A204.1 (cell line): Measurements from ENCODE around the gene UGT1A10.
"Not testable (repeated sequence)": the region's sequence is repeated elsewhere in the genome, so short reads cannot be mapped to it uniquely, and the experiment has no call there.

Source experiments
- FAIRE-seq: peaks from 2 replicates; lab custom pipeline; 2012; peaks lifted over from hg19 to GRCh38; lab: Jason Lieb, UNC

The UGT1A10 gene

DNA sequence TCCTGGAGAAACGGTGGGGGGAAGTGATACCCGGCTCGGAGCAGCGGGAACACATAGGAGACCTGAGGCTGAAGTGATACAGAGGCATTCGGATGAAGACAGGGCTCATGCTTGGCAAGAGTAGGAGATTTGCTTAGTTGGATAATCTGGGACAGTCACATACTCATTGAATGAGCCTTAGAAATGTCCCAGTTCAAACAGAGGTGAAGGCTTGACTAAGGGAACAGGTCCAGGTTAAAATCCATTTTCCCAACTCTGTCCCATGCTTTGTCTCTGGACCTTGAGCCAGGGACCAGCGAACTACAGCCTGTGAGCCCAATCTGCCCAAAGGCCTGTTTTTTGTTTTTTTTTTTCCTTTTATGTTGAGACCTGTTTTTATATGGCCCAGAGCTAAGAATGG is 57.7 kb downstream of the UGT1A10 start:
- no peak for FAIRE-seq

DNA sequence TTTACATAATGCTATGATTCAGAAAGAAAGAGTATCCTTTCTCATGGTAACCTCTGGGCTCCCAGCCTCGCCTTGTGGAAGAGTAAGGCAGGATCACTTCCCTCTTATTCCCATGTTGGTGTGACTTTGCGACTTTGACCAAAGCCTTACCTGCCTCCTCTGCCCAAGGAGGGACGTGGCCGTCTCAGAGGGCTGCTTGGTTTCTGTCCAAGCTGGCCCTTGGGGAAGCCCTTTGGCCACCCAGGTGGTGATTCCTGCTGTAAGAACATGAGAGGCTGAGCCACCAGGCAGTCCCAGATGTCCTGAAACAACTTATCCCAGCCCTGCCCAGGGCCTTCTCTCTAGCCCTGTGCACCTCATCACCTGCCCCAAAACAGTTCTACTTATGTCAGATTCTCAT is 62.5 kb downstream of the UGT1A10 start:
- FAIRE-seq, result no peak

DNA sequence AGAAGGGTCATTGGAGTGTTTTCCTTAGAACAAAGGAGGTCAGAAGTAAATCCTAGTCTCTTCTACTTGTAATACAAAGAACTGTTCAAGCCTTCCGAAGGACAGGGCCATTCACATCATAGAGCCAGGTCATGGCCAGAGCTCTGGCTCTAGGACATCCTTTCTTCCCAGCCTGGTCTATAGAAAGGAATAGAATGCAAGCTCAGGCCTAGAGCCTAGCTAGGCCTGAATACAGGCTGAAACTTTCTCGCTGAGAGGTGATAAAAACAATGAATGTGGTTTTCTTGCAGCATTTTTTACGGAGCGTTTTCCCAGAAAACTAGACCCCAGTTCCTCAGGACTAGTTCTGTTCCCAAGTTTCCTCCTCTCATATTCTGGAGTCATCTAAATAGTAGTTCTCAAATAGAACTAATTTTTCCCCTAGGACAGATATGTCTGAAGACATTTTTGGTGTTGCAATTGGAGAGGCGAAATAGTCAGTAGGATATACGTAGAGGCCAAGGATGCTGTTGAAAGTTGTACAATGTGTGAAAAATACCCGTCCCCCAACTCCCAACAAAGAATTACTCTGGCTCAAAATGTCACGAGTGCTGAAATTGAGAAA is 63.3 kb downstream of the UGT1A10 start:
- no peak for FAIRE-seq

DNA sequence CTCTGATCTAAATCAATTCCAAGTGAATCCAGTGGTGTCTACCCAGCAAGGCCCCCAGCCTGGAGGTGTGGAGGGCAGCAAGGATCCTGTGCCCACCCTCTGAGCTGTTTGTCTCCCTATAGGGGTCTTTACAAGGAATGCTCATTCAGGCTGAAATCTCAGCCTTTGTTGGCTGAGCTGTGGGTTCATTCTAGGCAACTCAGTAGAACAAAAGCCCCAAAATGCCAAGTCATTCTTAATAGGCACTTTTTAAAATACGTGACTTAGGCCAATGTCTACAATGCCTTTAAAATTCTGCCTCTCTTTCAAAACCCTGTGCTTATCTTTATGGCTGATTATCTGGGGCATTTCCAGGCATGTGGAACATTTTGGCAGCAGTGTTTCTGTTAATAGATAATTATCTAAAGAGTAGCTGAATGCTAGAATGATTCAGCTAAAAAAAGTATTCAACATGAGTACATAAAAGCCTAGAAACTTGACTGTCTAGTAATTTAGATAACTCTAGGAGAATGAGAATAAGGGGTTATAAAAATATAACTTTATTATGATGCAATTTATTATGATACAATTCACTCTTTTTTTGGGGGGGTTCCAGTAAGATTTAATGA is 63.9 kb downstream of the UGT1A10 start:
- FAIRE-seq, result no peak

DNA sequence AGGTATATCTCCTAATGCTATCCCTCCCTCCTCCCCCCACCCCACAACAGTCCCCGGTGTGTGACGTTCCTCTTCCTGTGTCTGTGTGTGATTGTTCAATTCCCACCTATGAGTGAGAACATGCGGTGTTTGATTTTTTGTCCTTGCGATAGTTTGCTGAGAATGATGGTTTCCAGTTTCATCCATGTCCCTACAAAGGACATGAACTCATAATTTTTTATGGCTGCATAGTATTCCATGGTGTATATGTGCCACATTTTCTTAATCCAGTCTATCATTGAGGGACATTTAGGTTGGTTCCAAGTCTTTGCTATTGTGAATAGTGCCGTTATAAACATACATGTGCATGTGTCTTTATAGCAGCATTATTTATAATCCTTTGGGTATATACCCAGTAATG is 64.6 kb downstream of the UGT1A10 start:
- not testable (repeated sequence) for FAIRE-seq

DNA sequence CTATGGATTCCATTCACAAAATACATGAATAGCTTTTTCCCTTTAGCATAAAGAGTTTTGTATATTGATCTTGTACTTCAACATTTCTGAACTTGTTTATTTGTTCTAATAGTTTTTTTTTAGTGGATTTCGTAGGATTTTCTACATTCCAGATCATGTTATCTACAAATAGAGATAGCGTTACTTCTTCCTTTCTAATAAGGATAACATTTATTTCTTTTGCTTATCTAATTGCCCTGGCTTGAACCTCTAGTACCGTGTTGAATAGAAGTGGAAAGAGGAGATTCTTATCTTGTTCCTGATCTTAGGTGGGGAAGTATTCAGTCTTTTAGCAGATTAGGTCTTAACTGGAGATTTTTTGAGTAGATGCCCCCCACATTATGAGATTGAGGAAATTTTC is 66.0 kb downstream of the UGT1A10 start:
- no peak for FAIRE-seq

DNA sequence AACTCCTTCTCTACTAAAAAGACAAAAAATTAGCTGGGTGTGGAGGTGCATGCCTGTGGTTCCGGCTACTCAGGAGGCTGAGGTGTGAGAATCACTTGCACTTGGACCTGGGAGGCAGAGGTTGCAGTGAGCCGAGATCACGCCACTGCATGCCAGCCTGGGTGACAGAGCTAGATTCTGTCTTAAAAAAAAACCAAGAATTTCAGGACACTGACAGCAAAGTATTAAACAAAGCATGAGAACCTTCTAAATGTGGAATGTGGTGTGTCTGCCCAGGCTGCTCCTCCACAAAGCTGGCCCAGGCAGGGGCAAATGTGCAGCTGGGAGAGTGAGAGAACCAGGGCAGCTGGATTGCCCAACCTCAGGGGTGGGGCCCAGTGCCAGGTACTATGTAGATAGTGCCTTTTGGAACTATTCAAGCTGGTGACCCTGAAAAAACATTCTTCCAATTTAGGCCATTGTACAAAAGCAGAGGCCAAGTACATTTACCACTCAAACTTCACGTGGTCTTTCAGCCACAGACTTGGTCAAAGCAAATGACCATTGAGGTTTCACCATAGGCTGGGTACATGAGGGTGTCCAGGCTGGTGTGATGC is 69.8 kb downstream of the UGT1A10 start:
- FAIRE-seq, result no peak

DNA sequence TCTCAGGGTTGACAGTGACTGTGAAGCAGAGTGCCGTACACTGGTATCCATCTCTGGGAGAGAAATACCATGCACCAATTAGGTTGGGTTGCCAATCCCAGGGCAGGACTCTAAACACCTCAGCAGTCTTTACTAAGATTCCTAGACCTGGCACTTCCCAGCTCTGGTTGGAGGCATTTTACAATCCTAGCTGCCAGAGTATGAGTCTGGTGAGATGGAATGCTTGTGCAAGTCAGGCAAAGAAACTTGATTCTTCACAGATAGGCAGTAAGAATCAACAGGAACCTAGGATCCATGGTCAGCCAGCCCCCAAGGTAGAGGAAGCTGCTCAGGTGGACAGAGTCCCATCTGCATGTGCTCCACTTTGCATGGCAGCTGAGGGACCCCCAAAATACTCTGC is 70.5 kb downstream of the UGT1A10 start:
- no peak for FAIRE-seq

DNA sequence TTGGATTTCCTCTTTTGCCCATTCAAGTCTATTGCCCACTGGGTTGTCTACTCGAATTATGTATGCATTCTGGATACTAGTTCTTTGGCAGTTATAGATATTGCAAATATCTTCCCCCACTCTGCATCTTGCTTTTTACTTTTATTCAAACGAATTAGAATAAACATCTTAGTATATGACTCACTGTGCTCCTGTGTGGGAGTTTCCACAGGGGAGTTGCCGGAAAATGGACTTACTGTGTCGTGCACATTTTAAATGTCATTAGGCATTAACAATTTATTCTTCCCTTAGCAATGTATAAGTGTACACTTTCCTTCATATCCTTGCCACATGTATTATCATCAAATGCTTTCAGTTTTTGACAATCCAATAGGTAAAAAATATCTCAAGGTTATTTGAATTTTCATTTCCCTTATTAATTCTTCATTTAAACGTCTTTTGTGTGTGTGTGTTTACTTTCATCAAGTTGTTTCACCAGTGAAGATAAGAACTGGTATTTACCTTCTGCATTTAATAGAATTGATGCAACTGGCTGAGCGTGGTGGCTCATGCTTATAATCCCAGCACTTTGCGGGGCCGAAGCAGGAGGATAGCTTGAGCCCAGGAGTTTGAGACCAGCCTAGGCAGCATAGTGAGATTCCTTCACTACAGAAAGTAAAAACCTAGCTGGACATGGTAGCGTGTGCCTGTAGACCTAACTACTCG is 71.8 kb downstream of the UGT1A10 start:
- no peak for FAIRE-seq

DNA sequence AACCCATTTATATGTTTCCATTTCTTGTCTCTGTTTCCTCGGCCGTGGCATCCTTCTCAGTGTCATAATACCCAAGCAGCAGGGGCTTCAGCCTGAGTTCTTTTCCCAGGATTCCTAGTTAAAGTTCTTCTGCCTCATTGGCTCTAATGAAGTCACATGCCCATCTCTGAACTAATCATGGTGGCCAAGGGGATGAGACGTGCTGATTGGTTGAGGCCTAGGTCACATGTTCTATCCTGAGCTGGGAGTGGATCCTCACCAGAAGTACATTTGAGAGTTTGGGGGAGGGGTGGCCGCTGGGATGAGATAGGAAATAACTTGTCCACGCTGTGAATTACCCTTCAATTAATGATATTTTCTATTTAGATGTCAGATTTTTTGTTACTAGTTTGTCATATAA is 72.7 kb downstream of the UGT1A10 start:
- no peak for FAIRE-seq

DNA sequence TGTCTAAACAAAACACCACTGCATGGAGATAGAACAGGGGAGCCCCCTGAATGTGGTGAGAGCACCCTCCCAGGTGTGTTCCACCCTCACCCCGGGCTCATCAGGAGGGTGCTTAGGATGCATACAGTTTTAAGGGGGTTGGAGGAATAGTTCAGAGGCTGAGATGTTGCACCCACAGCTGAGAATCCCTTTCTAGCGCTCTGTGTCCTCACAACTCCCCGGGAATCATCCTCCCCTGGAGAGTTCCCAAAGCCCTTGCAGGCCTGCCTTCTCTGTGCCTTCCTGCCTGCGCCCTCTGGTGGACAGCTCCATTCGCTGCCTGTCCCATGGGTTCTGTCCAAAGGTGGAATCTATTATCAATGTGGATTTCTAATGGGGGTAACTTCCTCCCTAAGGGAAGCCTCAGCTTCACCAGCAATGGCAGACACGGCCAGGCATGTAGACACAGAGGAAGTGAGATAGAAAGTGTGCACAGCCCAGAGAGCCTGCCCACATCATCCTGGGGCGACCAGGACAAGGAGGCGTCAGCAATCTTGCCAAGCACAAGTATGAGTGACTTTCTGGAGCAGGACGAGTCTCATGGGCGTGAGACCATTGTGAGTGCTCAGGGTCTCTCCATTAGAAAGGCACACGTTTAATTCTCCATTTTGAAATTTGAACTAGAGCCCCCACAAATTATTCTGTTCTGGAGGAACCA is 75.2 kb downstream of the UGT1A10 start:
- FAIRE-seq, result no peak

DNA sequence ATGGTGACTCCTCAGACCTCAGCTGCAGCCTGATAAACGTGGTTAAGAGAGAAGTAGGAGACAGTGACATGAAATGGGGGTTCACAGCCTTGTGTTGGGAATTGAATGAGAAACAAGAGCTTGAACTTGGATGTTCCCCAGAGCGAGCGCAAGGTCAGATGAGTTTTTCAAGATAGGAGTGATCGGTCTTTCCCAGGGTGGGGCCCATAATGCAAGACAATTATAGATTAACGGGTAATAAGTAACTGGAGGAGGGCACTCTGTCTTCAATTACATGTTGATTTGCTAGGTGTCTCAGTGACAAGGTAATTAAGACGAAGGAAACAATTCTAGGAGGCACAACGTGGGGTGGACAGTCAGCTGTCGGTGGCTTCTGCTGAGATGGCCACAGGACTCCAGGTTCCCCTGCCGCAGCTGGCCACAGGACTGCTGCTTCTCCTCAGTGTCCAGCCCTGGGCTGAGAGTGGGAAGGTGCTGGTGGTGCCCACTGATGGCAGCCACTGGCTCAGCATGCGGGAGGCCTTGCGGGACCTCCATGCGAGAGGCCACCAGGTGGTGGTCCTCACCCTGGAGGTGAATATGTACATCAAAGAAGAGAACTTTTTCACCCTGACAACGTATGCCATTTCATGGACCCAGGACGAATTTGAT is 76.5 kb downstream of the UGT1A10 start, which contains the start of gene UGT1A5:
TSS of gene UGT1A5 (plus strand) at position 297 of the 651 bp plus-strand sequence. CDS start at position 382, 85 bp downstream.
- FAIRE-seq, result no peak

DNA sequence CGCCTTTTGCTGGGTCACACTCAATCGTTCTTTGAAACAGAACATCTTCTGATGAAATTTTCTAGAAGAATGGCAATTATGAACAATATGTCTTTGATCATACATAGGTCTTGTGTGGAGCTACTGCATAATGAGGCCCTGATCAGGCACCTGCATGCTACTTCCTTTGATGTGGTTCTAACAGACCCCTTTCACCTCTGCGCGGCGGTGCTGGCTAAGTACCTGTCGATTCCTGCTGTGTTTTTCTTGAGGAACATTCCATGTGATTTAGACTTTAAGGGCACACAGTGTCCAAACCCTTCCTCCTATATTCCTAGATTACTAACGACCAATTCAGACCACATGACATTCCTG is 77.0 kb downstream of the UGT1A10 start:
- no peak for FAIRE-seq

DNA sequence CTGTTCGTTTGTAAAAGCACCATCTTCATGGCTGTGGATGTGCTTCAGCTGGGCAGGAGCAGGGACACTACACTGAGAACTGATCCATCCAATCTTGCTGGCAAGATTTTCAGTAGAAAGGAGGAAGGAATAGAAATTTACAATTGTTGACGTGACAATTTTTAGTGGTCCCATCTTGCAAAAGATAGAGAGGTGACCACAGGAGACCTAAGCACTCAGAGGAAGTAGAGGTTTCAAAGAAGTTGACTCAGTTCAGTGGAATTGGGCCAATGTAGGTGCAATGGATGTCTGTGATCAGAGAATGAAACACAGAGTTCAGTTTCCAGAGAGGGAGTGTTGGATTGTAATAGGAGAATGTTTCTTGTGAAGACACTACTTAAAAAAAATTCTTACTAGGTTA is 77.9 kb downstream of the UGT1A10 start:
- FAIRE-seq, result no peak

DNA sequence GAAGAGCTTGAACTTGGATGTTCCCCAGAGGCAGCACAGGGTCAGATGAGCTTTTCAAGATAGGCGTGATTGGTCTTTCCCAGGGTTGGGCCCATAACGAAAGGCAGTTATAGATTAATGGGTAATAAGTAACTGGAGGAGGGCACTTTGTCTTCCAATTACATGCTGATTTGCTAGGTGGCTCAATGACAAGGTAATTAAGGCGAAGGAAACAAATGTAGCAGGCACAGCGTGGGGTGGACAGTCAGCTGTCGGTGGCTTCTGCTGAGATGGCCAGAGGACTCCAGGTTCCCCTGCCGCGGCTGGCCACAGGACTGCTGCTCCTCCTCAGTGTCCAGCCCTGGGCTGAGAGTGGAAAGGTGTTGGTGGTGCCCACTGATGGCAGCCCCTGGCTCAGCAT is 82.3 kb downstream of the UGT1A10 start, which contains the start of gene UGT1A4:
TSS of gene UGT1A4 (plus strand) at position 185 of the 400 bp plus-strand sequence. CDS start at position 270, 85 bp downstream.
- no peak for FAIRE-seq

DNA sequence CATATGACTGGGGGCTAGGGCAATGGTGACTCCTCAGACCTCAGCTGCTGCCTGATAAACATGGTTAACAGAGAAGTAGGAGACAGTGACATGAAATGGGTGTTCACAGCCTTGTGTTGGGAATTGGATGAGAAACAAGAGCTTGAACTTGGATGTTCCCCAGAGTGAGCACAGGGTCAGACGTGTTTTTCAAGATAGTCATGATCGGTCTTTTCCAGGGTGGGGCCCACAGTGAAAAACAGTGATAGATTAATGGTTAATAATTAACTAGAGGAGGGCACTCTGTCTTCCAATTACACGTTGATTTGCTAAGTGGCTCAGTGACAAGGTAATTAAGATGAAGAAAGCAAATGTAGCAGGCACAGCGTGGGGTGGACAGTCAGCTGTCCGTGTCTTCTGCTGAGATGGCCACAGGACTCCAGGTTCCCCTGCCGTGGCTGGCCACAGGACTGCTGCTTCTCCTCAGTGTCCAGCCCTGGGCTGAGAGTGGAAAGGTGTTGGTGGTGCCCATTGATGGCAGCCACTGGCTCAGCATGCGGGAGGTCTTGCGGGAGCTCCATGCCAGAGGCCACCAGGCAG is 92.6 kb downstream of the UGT1A10 start, which contains the start of gene UGT1A3:
TSS of gene UGT1A3 (plus strand) at position 320 of the 579 bp plus-strand sequence. CDS start at position 405, 85 bp downstream.
- FAIRE-seq, result no peak

DNA sequence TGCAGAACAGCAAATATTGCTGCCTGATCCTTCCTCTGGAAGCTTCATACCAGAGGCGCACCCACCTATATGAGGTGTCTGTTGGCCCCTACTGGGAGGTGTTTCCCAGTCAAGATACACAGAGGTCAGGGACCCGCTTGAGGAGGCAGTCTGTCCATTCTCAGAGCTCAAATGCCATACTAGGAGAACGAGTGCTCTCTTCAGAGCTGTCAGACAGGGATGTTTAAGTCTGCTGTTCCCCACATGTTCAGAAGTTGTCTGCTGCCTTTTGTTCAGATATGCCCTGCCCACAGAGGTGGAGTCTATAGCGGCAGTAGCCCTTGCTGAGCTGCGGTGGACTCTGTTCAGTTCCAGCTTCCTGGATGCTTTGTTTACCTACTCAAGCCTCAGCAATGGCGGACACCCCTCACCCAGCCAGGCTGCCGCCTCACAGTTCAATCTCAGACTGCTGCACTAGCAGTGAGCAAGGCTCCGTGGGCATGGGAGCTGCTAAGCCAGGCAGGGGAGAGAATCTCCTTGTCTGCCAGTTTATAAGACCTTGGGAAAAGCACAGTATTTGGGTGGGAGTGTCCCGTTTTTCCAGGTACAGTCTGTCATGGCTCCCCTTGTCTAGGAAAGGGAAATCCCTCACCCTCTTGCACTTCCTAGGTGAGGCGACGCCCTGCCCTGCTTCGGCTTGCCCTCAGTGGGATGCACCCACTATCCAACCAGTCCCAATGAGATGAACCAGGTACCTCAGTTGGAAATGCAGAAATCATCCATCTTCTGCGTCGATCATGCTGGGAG is 100.8 kb downstream of the UGT1A10 start:
- not testable (repeated sequence) for FAIRE-seq

DNA sequence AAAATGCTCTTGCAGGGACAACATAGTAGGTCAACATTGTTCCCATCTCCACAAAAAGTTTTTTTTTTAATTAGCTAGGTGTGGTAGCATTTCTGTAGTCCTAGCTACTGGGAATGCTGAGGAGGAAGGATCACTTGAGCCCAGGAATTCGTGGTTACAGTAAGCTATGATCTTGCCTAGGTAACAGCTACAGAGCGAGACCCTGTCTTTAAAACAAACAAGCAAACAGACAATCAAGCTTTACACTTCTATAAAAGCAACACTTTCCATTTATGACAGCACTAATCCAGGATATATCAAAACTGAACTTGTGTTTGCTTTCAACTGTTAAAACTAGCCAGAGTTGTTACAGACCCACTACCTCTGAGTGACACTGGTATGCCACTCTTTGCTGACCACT is 104.6 kb downstream of the UGT1A10 start:
- FAIRE-seq, result no peak

DNA sequence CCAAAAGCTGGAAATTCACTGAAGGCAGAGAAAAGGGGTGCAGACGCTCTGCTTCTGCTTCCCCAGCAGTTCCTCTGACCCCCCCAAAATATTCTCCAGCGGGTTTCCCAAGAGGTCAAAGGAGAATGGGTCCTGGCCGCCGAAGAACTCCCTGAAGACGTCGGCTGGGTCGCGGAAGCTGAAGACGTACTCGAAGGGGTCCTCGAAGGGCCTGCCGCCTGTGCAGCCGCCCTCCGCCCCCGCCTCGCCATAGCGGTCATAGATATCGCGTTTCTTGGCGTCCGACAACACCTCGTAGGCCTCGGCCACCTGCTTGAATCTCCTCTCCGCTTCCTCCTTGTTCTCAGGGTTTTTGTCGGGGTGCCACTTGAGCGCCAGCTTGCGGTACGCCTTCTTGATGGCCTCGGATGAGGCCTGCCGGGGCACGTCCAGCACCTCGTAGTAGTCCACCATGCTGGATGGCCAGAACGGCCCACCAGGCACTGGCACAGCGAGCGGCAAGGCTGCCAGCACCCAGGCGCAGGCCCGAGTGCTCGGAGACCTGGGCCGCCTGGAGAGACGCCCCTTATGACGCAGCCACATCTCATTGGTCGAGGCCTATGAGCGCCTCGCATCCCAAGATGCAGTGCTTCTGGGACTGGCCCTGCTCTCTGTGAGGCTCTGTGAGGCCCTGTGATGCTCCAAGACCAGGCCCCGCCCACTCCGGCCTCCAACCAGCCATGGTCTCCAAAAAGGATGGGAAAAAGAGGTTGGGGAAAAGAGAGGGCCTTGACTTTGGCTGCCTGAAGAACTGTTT is 107.4 kb downstream of the UGT1A10 start:
- no peak for FAIRE-seq
